ENCODE data around the gene NLRP2B.

Gene NLRP2B

GRCh38 chrX:57674861-57675260 is 5.2 kb downstream of the NLRP2B start:
- H3K36me3 Mint-ChIP-seq (ENCODE audit: low read depth), result no peaks in the 10 kb centered on the region

GRCh38 chrX:57669961-57670360 is 10.1 kb downstream of the NLRP2B start:
- Mint-ChIP-seq H3K4me1 (no peaks in the 10 kb centered on the region), H3K36me3 (ENCODE audit: low read depth) (no peaks in the 10 kb centered on the region), H3K9me3 (peaks cover 24% of the 10 kb centered on the region), H3K4me3 (no peak overlapping the region), H3K27ac (no peak overlapping the region), H3K27me3 (ENCODE audit: low read depth) (no peaks in the 10 kb centered on the region)
- TF ChIP-seq CTCF (IDR thresholded peaks at IDR 0.05; ENCODE audit: unreplicated experiment in 3 of 3), result no peak

More at GRCh38 chrX:57674861-57675260, 5.2 kb downstream of the NLRP2B start:
- Mint-ChIP-seq H3K27ac (no peak overlapping the region), H3K4me3 (no peak overlapping the region), H3K9me3 (peaks cover 49% of the 10 kb centered on the region), H3K4me1 (no peaks in the 10 kb centered on the region), H3K27me3 (ENCODE audit: low read depth) (no peaks in the 10 kb centered on the region)
- TF ChIP-seq CTCF (IDR thresholded peaks at IDR 0.05; ENCODE audit: unreplicated experiment in 3 of 3), result no peak

- Mint-ChIP-seq H3K27ac (no peak overlapping the region), H3K4me1 (no peaks in the 10 kb centered on the region), H3K36me3 (ENCODE audit: low read depth) (no peaks in the 10 kb centered on the region), H3K27me3 (ENCODE audit: low read depth) (no peaks in the 10 kb centered on the region), H3K4me3 (no peak overlapping the region), H3K9me3 (peaks cover 32% of the 10 kb centered on the region)
- TF ChIP-seq CTCF (IDR thresholded peaks at IDR 0.05; ENCODE audit: unreplicated experiment in 3 of 3), result no peak
These were observed 13.1 kb downstream of the NLRP2B start for GRCh38 chrX:57667010-57667409.

- TF ChIP-seq CTCF (IDR thresholded peaks at IDR 0.05; ENCODE audit: unreplicated experiment in 3 of 3), result no peak
- Mint-ChIP-seq H3K9me3 (peaks cover 40% of the 10 kb centered on the region), H3K27me3 (ENCODE audit: low read depth) (no peaks in the 10 kb centered on the region)
These were observed 25.0 kb downstream of the NLRP2B start for GRCh38 chrX:57655065-57655464.

GRCh38 chrX:57652705-57653104 is 27.4 kb downstream of the NLRP2B start:
- Mint-ChIP-seq H3K27me3 (ENCODE audit: low read depth) (no peaks in the 10 kb centered on the region), H3K27ac (no peak overlapping the region), H3K9me3 (peaks cover 40% of the 10 kb centered on the region), H3K36me3 (ENCODE audit: low read depth) (no peaks in the 10 kb centered on the region), H3K4me3 (no peak overlapping the region), H3K4me1 (no peaks in the 10 kb centered on the region)
- no peak for TF ChIP-seq CTCF (IDR thresholded peaks at IDR 0.05; ENCODE audit: unreplicated experiment in 3 of 3)

More at GRCh38 chrX:57655065-57655464, 25.0 kb downstream of the NLRP2B start:
- Mint-ChIP-seq H3K36me3 (ENCODE audit: low read depth) (no peaks in the 10 kb centered on the region), H3K27ac (no peak overlapping the region), H3K4me1 (no peaks in the 10 kb centered on the region), H3K4me3 (no peak overlapping the region)

- no peaks in the 10 kb centered on the region for H3K4me1 Mint-ChIP-seq
- H3K4me3 Mint-ChIP-seq, result no peak overlapping the region
- no peaks in the 10 kb centered on the region for H3K36me3 Mint-ChIP-seq (ENCODE audit: low read depth)
These were observed 28.7 kb downstream of the NLRP2B start for GRCh38 chrX:57651169-57651919.

More at GRCh38 chrX:57651169-57651919, 28.7 kb downstream of the NLRP2B start:
- Mint-ChIP-seq H3K9me3 (peaks cover 30% of the 10 kb centered on the region), H3K27me3 (ENCODE audit: low read depth) (no peaks in the 10 kb centered on the region), H3K27ac (no peak overlapping the region)
- no peak for TF ChIP-seq CTCF (IDR thresholded peaks at IDR 0.05; ENCODE audit: unreplicated experiment in 3 of 3)

Measured in nephron (organoid).